Hepatocyte (in vitro differentiated cells): Measurements from ENCODE around the gene STARD8. TPM values are rescaled to one million over a fixed set of nuclear protein-coding genes. Genes with fewer than 3 reads are reported as not detected.
A peak's percentile ranks its signal among the peaks of the same experiment; 100 is the strongest.

Experiments used
- DNase-seq: peaks from one replicate; pipeline ENCODE4 v3.0.0-alpha.2; 2016; ENCODE audit warnings: low spot score
- H2AFZ ChIP-seq: fragments of 200-600 bp; sonication (generic); 2 replicates; pipeline ENCODE4 v1.6.0; 2016; ENCODE audit warnings: antibody characterized with exemption, mild to moderate bottlenecking
- H3K27ac ChIP-seq: fragments of 200-600 bp; sonication (generic); 2 replicates; pipeline ENCODE4 v1.5.1; 2016; ENCODE audit warnings: mild to moderate bottlenecking
- H3K27me3 ChIP-seq: fragments of 200-600 bp; sonication (generic); 2 replicates; pipeline ENCODE4 v1.6.1; 2016
- H3K36me3 ChIP-seq: fragments of 200-600 bp; sonication (generic); replicated peaks from 2 replicates; pipeline ENCODE4 v1.5.1; 2016; ENCODE audit warnings: low read depth; ENCODE audit not compliant: insufficient read depth
- H3K4me1 ChIP-seq: fragments of 200-600 bp; sonication (generic); 2 replicates; pipeline ENCODE4 v1.5.1; 2016; ENCODE audit warnings: mild to moderate bottlenecking, moderate library complexity; ENCODE audit not compliant: insufficient read depth
- H3K4me2 ChIP-seq: fragments of 200-600 bp; sonication (generic); 2 replicates; pipeline ENCODE4 v1.6.0; 2016
- H3K4me3 ChIP-seq: fragments of 200-600 bp; sonication (generic); 2 replicates; pipeline ENCODE4 v1.5.1; 2016; ENCODE audit warnings: mild to moderate bottlenecking
- H3K79me2 ChIP-seq: fragments of 200-600 bp; sonication (generic); 2 replicates; pipeline ENCODE4 v1.6.0; 2017; ENCODE audit warnings: mild to moderate bottlenecking
- H3K9me2 ChIP-seq: fragments of 200-600 bp; sonication (generic); replicated peaks from 2 replicates; pipeline ENCODE4 v1.6.0; 2017; ENCODE audit warnings: mild to moderate bottlenecking; ENCODE audit not compliant: insufficient read depth
- H3K9me3 ChIP-seq: fragments of 200-600 bp; sonication (generic); 2 replicates; pipeline ENCODE4 v1.5.1; 2016; ENCODE audit warnings: low read depth, mild to moderate bottlenecking
- H4K20me1 ChIP-seq: fragments of 200-600 bp; sonication (generic); 2 replicates; pipeline ENCODE4 v1.6.0; 2016; ENCODE audit warnings: mild to moderate bottlenecking; ENCODE audit not compliant: insufficient read depth, poor library complexity, severe bottlenecking
- CTCF ChIP-seq: fragments of 200-600 bp; sonication (generic); IDR thresholded peaks from 2 replicates; pipeline ENCODE4 v1.5.1; 2016; ENCODE audit warnings: antibody characterized with exemption, mild to moderate bottlenecking; ENCODE audit not compliant: poor library complexity
- EZH2 ChIP-seq: fragments of 200-600 bp; sonication (generic); IDR thresholded peaks from 2 replicates; pipeline ENCODE4 v1.6.1; 2016; ENCODE audit warnings: antibody characterized with exemption, mild to moderate bottlenecking, borderline replicate concordance
- EZH2phosphoT487 ChIP-seq: fragments of 200-600 bp; sonication (generic); IDR thresholded peaks from one replicate; pipeline ENCODE4 v1.6.1; 2018; ENCODE audit warnings: antibody characterized with exemption, mild to moderate bottlenecking, low read depth, moderate library complexity; ENCODE audit not compliant: unreplicated experiment, severe bottlenecking
- WGBS: methylation state at CpG from one replicate; pipeline ENCODE4 v1.1.6; 2016; ENCODE audit warnings: low lambda C conversion rate; ENCODE audit errors: missing lambda C conversion rate; 5-methylcytosine and 5-hydroxymethylcytosine counted together
- polyA plus RNA-seq: library from polyadenylated mRNA; unstranded; fragments of >200 nt; fragmentation: Nextera tagmentation; extraction: Ambion mirVana; gene quantifications from 2 replicates; pipeline ENCODE4 v1.2.1, GENCODE V29; 2016
- total RNA-seq: library from RNA; depleted of rRNA; stranded (reverse); fragments of >200 nt; gene quantifications from 2 replicates; pipeline ENCODE4 v1.2.3, GENCODE V29; 2014

Gene STARD8
- total and polyA plus RNA-seq, 2 experiments from 2014 or later = 1.1 to 3.3 TPM

- Histone ChIP-seq H3K4me2 (peak overlapping the region; percentile 88), H3K4me1 (no peaks in the 10 kb centered on the region), H3K27ac (no peak overlapping the region), H2AFZ (peak overlapping the region; percentile 50), H3K4me3 (peak overlapping the region; percentile 39), H3K27me3 (no peaks in the 10 kb centered on the region), H4K20me1 (no peaks in the 10 kb centered on the region), H3K9me2 (no peaks in the 10 kb centered on the region), H3K36me3 (no peaks in the 10 kb centered on the region), H3K79me2 (no peaks in the 10 kb centered on the region), H3K9me3 (no peaks in the 10 kb centered on the region)
- 69% methylated on average over 14 of the region's 17 CpGs for WGBS
- DNase-seq = no peak
- no peak for TF ChIP-seq CTCF
- no peak for TF ChIP-seq EZH2phosphoT487
- no peak for TF ChIP-seq EZH2
Observed at GRCh38 chrX:68694435-68695205, 47.2 kb downstream of the STARD8 start.

- TF ChIP-seq CTCF (no peak), EZH2phosphoT487 (no peak), EZH2 (no peak)
- peak overlapping the region; percentile 23 for H3K27ac ChIP-seq
- peak overlapping the region; percentile 88 for H3K4me2 ChIP-seq
- 54% methylated on average over 5 of the region's 5 CpGs for WGBS
- H3K4me1 ChIP-seq = no peaks in the 10 kb centered on the region
- H3K9me2 ChIP-seq = no peaks in the 10 kb centered on the region
- H3K36me3 ChIP-seq = no peaks in the 10 kb centered on the region
- no peaks in the 10 kb centered on the region for H3K27me3 ChIP-seq
- H3K9me3 ChIP-seq = no peaks in the 10 kb centered on the region
- DNase-seq = no peak
- no peak overlapping the region for H2AFZ ChIP-seq
- H3K4me3 ChIP-seq = no peak overlapping the region
- H3K79me2 ChIP-seq = no peaks in the 10 kb centered on the region
- no peaks in the 10 kb centered on the region for H4K20me1 ChIP-seq
Observed at GRCh38 chrX:68695206-68695845, 47.9 kb downstream of the STARD8 start.

GRCh38 chrX:68696267-68696990 is 49.0 kb downstream of the STARD8 start:
- H3K36me3 ChIP-seq = no peaks in the 10 kb centered on the region
- no peaks in the 10 kb centered on the region for H3K9me2 ChIP-seq
- H3K27ac ChIP-seq = no peak overlapping the region
- no peak overlapping the region for H2AFZ ChIP-seq
- TF ChIP-seq EZH2 = no peak
- no peak for TF ChIP-seq EZH2phosphoT487
- TF ChIP-seq CTCF = no peak
- no peaks in the 10 kb centered on the region for H4K20me1 ChIP-seq
- H3K4me2 ChIP-seq = no peak overlapping the region
- no peaks in the 10 kb centered on the region for H3K9me3 ChIP-seq
- no peak for DNase-seq
- H3K27me3 ChIP-seq = no peaks in the 10 kb centered on the region
- no peak overlapping the region for H3K4me3 ChIP-seq
- WGBS = 67% methylated on average over 6 of the region's 6 CpGs
- no peaks in the 10 kb centered on the region for H3K79me2 ChIP-seq
- H3K4me1 ChIP-seq = no peaks in the 10 kb centered on the region
